Measurements from ENCODE around the gene PARM1. TPM values are rescaled to one million over a fixed set of nuclear protein-coding genes. Genes with fewer than 3 reads are reported as not detected.

The PARM1 gene
- total and polyA plus RNA-seq, 9 of the 15 experiments (the other 6 are each of a cell fraction or from before 2014, with no cell fraction given), result 0.07 TPM; not detected in 8

GRCh38 chr4:74946196-74946595 lies 13.3 kb downstream of the PARM1 start:
- 0 out of 2 replicates have a peak, but pooled peaks cover 4% of the 10 kb centered on the region for H4K20me1 ChIP-seq (replicated peaks; ENCODE audit: control insufficient read depth, insufficient read depth, low read length)
- H3K9me3 ChIP-seq (replicated peaks; ENCODE audit: control insufficient read depth, insufficient read depth, low read depth, low read length), result no peaks in the 10 kb centered on the region
- DNase-seq (ENCODE audit: extremely low read depth in 1 of 4, low spot score in 3 of 4) (no peak), ATAC-seq (no peak), FAIRE-seq (no peak)
- WGBS (ENCODE audit: insufficient coverage, low coverage, missing lambda C conversion rate), result 0% methylated on average over 3 of the region's 3 CpGs
- in situ Hi-C loops (cut with MboI), result no loop called here
- H3K4me3 ChIP-seq, result no peak overlapping the region
- no peaks in the 10 kb centered on the region for H3K9me1 ChIP-seq (ENCODE audit: control insufficient read depth, insufficient read depth, low read length)
- no peaks in the 10 kb centered on the region; a peak in 1 of 5 replicates for H3K27me3 ChIP-seq (ENCODE audit: control insufficient read depth in 2 of 2, insufficient read depth in 2 of 2, low read length in 2 of 2)
- ChIA-PET POLR2A (no interaction called here), CTCF (ENCODE audit: low intra/inter-chr PET ratio) (no interaction called here)
- no peaks in the 10 kb centered on the region for H3K79me2 ChIP-seq (ENCODE audit: control insufficient read depth, insufficient read depth, low read length)
- intact Hi-C loops (cut with micrococcal nuclease), result no loop called here
- no TSS peak for BruUV-seq (replicated peaks)
- no peak overlapping the region for H2AFZ ChIP-seq (ENCODE audit: low read depth, low read length)
- H3K27ac ChIP-seq (ENCODE audit: extremely low read depth, low read depth, low read length), result no peak overlapping the region
- H3K4me1 ChIP-seq (replicated peaks in 1 of 2; ENCODE audit: control insufficient read depth in 2 of 2, insufficient read depth in 2 of 2, low read length in 2 of 2), result no peaks in the 10 kb centered on the region
- no peak overlapping the region for H3K4me2 ChIP-seq (ENCODE audit: insufficient read depth, low read length)
- no peaks in the 10 kb centered on the region for H3K36me3 ChIP-seq (ENCODE audit: control insufficient read depth, insufficient read depth, low read length)
- H3K9ac ChIP-seq (ENCODE audit: insufficient read depth in 1 of 2, low read depth in 2 of 2, low read length in 2 of 2), result no peak overlapping the region
- TF ChIP-seq KLF16 (IDR thresholded peaks at IDR 0.05), result no peak
- no peak for TF ChIP-seq ATF4 (CRISPR knock-in tag; IDR thresholded peaks at IDR 0.05)
- no peak for TF ChIP-seq PRDM10 (IDR thresholded peaks at IDR 0.05; ENCODE audit: partially characterized antibody)
- no peak for TF ChIP-seq STAG1 (CRISPR knock-in tag; IDR thresholded peaks at IDR 0.05; ENCODE audit: borderline replicate concordance)
- no peak for TF ChIP-seq ZC3H11A (IDR thresholded peaks at IDR 0.05; ENCODE audit: low read depth, low read length)
- no peak for TF ChIP-seq HNRNPLL (IDR thresholded peaks at IDR 0.05; ENCODE audit: low read depth, low read length, poor library complexity, severe bottlenecking)
- TF ChIP-seq FOXA1 (IDR thresholded peaks at IDR 0.05; ENCODE audit: borderline replicate concordance), result no peak
- no peak for TF ChIP-seq NCOA1 (IDR thresholded peaks at IDR 0.05; ENCODE audit: low read depth)
- no peak for TF ChIP-seq ZBTB40 (IDR thresholded peaks at IDR 0.05)
- TF ChIP-seq ZBTB40 (CRISPR knock-in tag; IDR thresholded peaks at IDR 0.05), result no peak
